ENCODE measurements around the gene MLPH.
A peak's percentile ranks its signal among the peaks of the same experiment; 100 is the strongest.

Gene MLPH

DNA sequence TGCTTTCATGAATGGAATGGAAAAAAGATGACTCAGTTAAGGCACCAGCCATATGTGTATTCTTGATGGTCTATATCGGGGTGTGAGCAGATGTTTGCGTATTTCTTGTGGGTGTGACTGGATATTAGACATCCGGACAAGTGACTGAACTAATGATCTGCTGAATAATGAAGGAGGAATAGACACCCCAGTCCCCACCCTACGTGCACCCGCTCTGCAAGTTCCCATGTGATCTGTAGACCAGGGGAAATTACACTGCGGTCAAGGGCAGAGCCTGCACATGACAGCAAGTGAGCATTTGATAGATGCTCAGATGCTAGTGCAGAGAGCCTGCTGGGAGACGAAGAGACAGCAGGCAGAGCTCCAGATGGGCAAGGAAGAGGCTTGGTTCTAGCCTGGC, 66.9 kb downstream of the MLPH start:
- H3K4ac ChIP-seq (ENCODE audit: low read depth, low read length): no peak overlapping the region
- no peak overlapping the region for H3K56ac ChIP-seq (ENCODE audit: low read length)
- no peak overlapping the region for H3K4me3 ChIP-seq (ENCODE audit: low read length)
- H3K36me3 ChIP-seq (ENCODE audit: control insufficient read depth, insufficient read depth, low read length): peaks cover 2% of the 10 kb centered on the region
- H3K4me1 ChIP-seq (ENCODE audit: control insufficient read depth, low read depth, low read length): no peaks in the 10 kb centered on the region
- no peak overlapping the region for H2BK15ac ChIP-seq (replicated peaks; ENCODE audit: low read depth)
- H3K27me3 ChIP-seq (ENCODE audit: insufficient read depth, low read length, poor library complexity): no peaks in the 10 kb centered on the region
- H3K79me1 ChIP-seq (ENCODE audit: low read length): no peaks in the 10 kb centered on the region
- no peak overlapping the region for H3K27ac ChIP-seq (ENCODE audit: low read depth, low read length)
- no peaks in the 10 kb centered on the region for H3K79me2 ChIP-seq (ENCODE audit: control insufficient read depth, insufficient read depth, low read length)
- no peak for DNase-seq
- H3K18ac ChIP-seq (ENCODE audit: low read length): no peak overlapping the region
- H3K23ac ChIP-seq (ENCODE audit: low read length): no peak overlapping the region
- H4K5ac ChIP-seq (ENCODE audit: low read length): no peak overlapping the region
- WGBS (ENCODE audit: extremely low coverage, insufficient coverage, low lambda C conversion rate): no CpG with 5 or more reads among the region's 7 CpGs
- no peak overlapping the region for H4K8ac ChIP-seq (ENCODE audit: low read depth, low read length)
- no peak overlapping the region for H3K9ac ChIP-seq (ENCODE audit: low read length)
- H2BK120ac ChIP-seq (ENCODE audit: low read depth, low read length): no peak overlapping the region
- H2BK5ac ChIP-seq (ENCODE audit: low read length): no peak overlapping the region
- no peak overlapping the region for H3K4me2 ChIP-seq (ENCODE audit: low read length)
- H2AK5ac ChIP-seq (ENCODE audit: low read length): no peak overlapping the region

DNA sequence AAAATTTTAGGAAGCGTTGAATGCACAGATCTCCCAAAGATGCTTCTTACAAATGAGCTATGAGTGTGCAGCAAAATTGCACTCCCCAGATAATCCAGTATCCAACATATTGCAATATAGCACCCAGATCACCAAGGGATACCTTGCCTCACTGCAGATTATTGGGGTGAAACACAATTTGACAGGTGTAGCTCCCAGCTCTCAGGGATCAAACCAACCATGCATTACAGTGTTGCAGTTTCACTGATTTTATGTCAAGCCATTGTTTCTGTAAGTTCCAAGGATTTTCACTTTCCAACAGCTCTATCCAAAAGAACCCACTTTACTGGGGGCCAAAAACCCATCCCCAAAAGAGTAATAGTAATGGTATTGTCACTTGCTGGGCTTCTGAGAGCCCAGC, 68.5 kb downstream of the MLPH start:
- H3K79me2 ChIP-seq (ENCODE audit: control insufficient read depth, insufficient read depth, low read length): no peaks in the 10 kb centered on the region
- H3K36me3 ChIP-seq (ENCODE audit: control insufficient read depth, insufficient read depth, low read length): peaks cover 2% of the 10 kb centered on the region
- no peak overlapping the region for H4K5ac ChIP-seq (ENCODE audit: low read length)
- H3K79me1 ChIP-seq (ENCODE audit: low read length): no peaks in the 10 kb centered on the region
- H3K23ac ChIP-seq (ENCODE audit: low read length): no peak overlapping the region
- no peak overlapping the region for H3K9ac ChIP-seq (ENCODE audit: low read length)
- H2BK5ac ChIP-seq (ENCODE audit: low read length): no peak overlapping the region
- no peak overlapping the region for H3K4me3 ChIP-seq (ENCODE audit: low read length)
- WGBS (ENCODE audit: extremely low coverage, insufficient coverage, low lambda C conversion rate): no CpG with 5 or more reads among the region's 1 CpG
- no peak overlapping the region for H3K27ac ChIP-seq (ENCODE audit: low read depth, low read length)
- no peak overlapping the region for H4K8ac ChIP-seq (ENCODE audit: low read depth, low read length)
- H2AK5ac ChIP-seq (ENCODE audit: low read length): no peak overlapping the region
- no peak overlapping the region for H2BK120ac ChIP-seq (ENCODE audit: low read depth, low read length)
- no peak overlapping the region for H3K18ac ChIP-seq (ENCODE audit: low read length)
- H3K56ac ChIP-seq (ENCODE audit: low read length): no peak overlapping the region
- DNase-seq: no peak
- no peak overlapping the region for H3K4ac ChIP-seq (ENCODE audit: low read depth, low read length)
- no peak overlapping the region for H2BK15ac ChIP-seq (replicated peaks; ENCODE audit: low read depth)
- H3K27me3 ChIP-seq (ENCODE audit: insufficient read depth, low read length, poor library complexity): no peaks in the 10 kb centered on the region
- H3K4me2 ChIP-seq (ENCODE audit: low read length): no peak overlapping the region
- H3K4me1 ChIP-seq (ENCODE audit: control insufficient read depth, low read depth, low read length): no peaks in the 10 kb centered on the region

- Histone ChIP-seq H3K4me2 (ENCODE audit: low read length) (no peak overlapping the region), H3K36me3 (ENCODE audit: control insufficient read depth, insufficient read depth, low read length) (peaks cover 2% of the 10 kb centered on the region), H4K8ac (ENCODE audit: low read depth, low read length) (no peak overlapping the region), H2AK5ac (ENCODE audit: low read length) (no peak overlapping the region), H3K4ac (ENCODE audit: low read depth, low read length) (no peak overlapping the region), H3K79me1 (ENCODE audit: low read length) (no peaks in the 10 kb centered on the region), H3K27ac (ENCODE audit: low read depth, low read length) (no peak overlapping the region), H3K27me3 (ENCODE audit: insufficient read depth, low read length, poor library complexity) (no peaks in the 10 kb centered on the region), H3K23ac (ENCODE audit: low read length) (no peak overlapping the region), H3K4me3 (ENCODE audit: low read length) (no peak overlapping the region), H2BK5ac (ENCODE audit: low read length) (no peak overlapping the region), H2BK120ac (ENCODE audit: low read depth, low read length) (no peak overlapping the region), H2BK15ac (replicated peaks; ENCODE audit: low read depth) (no peak overlapping the region), H4K5ac (ENCODE audit: low read length) (no peak overlapping the region), H3K18ac (ENCODE audit: low read length) (no peak overlapping the region), H3K79me2 (ENCODE audit: control insufficient read depth, insufficient read depth, low read length) (no peaks in the 10 kb centered on the region), H3K56ac (ENCODE audit: low read length) (peak overlapping the region; percentile 5), H3K9ac (ENCODE audit: low read length) (no peak overlapping the region), H3K4me1 (ENCODE audit: control insufficient read depth, low read depth, low read length) (no peaks in the 10 kb centered on the region)
- no peak for DNase-seq
- no CpG with 5 or more reads among the region's 11 CpGs for WGBS (ENCODE audit: extremely low coverage, insufficient coverage, low lambda C conversion rate)
These were observed 70.0 kb downstream of the MLPH start for GRCh38 chr2:237556773-237557632.

DNA sequence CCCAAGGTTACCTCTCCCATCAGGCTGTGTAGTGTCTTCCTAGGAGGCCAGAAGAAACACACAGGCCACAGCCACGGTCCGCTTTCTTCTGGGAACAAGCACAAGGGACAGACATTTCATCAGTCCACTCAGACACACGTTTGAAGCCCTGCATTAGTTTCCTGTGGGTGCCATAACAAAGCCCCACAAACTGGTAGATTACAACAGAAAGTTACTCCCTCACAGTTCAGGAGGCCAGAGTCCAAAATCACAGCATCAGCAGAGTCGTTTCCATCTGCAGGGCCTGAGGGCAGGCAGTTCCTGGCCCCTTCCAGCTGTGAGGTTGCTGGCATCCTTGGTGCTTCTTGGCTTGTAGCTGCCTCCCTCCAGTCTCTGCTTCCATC, 70.6 kb downstream of the MLPH start:
- no peak overlapping the region for H2BK120ac ChIP-seq (ENCODE audit: low read depth, low read length)
- no peak overlapping the region for H3K27ac ChIP-seq (ENCODE audit: low read depth, low read length)
- no peak overlapping the region for H3K23ac ChIP-seq (ENCODE audit: low read length)
- WGBS (ENCODE audit: extremely low coverage, insufficient coverage, low lambda C conversion rate): no CpG with 5 or more reads among the region's 4 CpGs
- H3K79me2 ChIP-seq (ENCODE audit: control insufficient read depth, insufficient read depth, low read length): no peaks in the 10 kb centered on the region
- H2BK15ac ChIP-seq (replicated peaks; ENCODE audit: low read depth): no peak overlapping the region
- no peak overlapping the region for H3K4me3 ChIP-seq (ENCODE audit: low read length)
- H3K9ac ChIP-seq (ENCODE audit: low read length): no peak overlapping the region
- H3K79me1 ChIP-seq (ENCODE audit: low read length): no peaks in the 10 kb centered on the region
- no peaks in the 10 kb centered on the region for H3K27me3 ChIP-seq (ENCODE audit: insufficient read depth, low read length, poor library complexity)
- peak overlapping the region; percentile 5 for H3K56ac ChIP-seq (ENCODE audit: low read length)
- no peak overlapping the region for H2AK5ac ChIP-seq (ENCODE audit: low read length)
- no peak overlapping the region for H2BK5ac ChIP-seq (ENCODE audit: low read length)
- H4K8ac ChIP-seq (ENCODE audit: low read depth, low read length): no peak overlapping the region
- no peak for DNase-seq
- no peak overlapping the region for H3K18ac ChIP-seq (ENCODE audit: low read length)
- no peak overlapping the region for H3K4me2 ChIP-seq (ENCODE audit: low read length)
- no peaks in the 10 kb centered on the region for H3K4me1 ChIP-seq (ENCODE audit: control insufficient read depth, low read depth, low read length)
- H3K36me3 ChIP-seq (ENCODE audit: control insufficient read depth, insufficient read depth, low read length): peaks cover 2% of the 10 kb centered on the region
- no peak overlapping the region for H3K4ac ChIP-seq (ENCODE audit: low read depth, low read length)
- no peak overlapping the region for H4K5ac ChIP-seq (ENCODE audit: low read length)

DNA sequence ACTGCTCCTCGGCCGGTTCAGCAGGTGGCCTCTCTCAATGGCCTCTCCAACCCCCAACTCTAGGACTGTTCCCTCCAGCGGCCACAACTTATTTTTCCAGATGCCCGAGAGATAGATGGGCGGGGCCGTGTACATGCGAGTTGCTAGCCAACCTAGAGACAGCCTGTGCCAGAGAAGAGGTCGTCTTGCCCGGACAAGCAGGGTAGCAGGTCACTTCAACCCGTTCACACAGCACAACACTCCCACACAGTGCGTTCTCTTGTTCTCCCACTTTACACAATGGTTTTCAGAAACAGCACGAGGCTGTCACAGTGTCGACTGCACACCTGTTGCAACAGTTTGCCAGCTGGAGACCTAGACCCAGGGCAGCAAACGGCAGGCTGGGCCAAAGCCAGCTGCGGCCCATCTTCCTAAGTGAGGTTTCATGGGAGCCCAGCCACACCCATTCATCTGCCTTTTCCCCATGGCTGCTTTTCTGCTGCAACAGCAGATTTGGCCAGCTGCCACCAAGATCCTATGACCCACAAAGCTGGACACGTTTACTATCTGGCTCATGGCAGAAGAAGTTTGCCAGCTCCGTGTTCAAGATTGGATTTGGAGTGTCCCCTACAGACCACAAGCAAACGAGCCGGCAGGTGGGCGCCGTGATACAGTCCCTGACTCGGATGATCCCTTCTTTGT, 72.0 kb downstream of the MLPH start:
- H3K9ac ChIP-seq (ENCODE audit: low read length): no peak overlapping the region
- no peaks in the 10 kb centered on the region for H3K36me3 ChIP-seq (ENCODE audit: control insufficient read depth, insufficient read depth, low read length)
- no peaks in the 10 kb centered on the region for H3K79me1 ChIP-seq (ENCODE audit: low read length)
- H2BK120ac ChIP-seq (ENCODE audit: low read depth, low read length): no peak overlapping the region
- no peaks in the 10 kb centered on the region for H3K4me1 ChIP-seq (ENCODE audit: control insufficient read depth, low read depth, low read length)
- H2BK15ac ChIP-seq (replicated peaks; ENCODE audit: low read depth): no peak overlapping the region
- no peak overlapping the region for H2BK5ac ChIP-seq (ENCODE audit: low read length)
- H3K79me2 ChIP-seq (ENCODE audit: control insufficient read depth, insufficient read depth, low read length): no peaks in the 10 kb centered on the region
- no peak overlapping the region for H3K27ac ChIP-seq (ENCODE audit: low read depth, low read length)
- no peak overlapping the region for H3K4ac ChIP-seq (ENCODE audit: low read depth, low read length)
- H3K4me2 ChIP-seq (ENCODE audit: low read length): no peak overlapping the region
- H4K8ac ChIP-seq (ENCODE audit: low read depth, low read length): no peak overlapping the region
- H3K23ac ChIP-seq (ENCODE audit: low read length): no peak overlapping the region
- H3K18ac ChIP-seq (ENCODE audit: low read length): no peak overlapping the region
- no peak for DNase-seq
- H3K4me3 ChIP-seq (ENCODE audit: low read length): no peak overlapping the region
- no peak overlapping the region for H2AK5ac ChIP-seq (ENCODE audit: low read length)
- no peak overlapping the region for H3K56ac ChIP-seq (ENCODE audit: low read length)
- H4K5ac ChIP-seq (ENCODE audit: low read length): no peak overlapping the region
- WGBS (ENCODE audit: extremely low coverage, insufficient coverage, low lambda C conversion rate): no CpG with 5 or more reads among the region's 22 CpGs
- no peaks in the 10 kb centered on the region for H3K27me3 ChIP-seq (ENCODE audit: insufficient read depth, low read length, poor library complexity)
